IPS-15b (cell line): ENCODE data around the gene CSF1R.
A peak's percentile ranks its signal among the peaks of the same experiment; 100 is the strongest.

Source experiments
- H3K27me3 ChIP-seq: one replicate; pipeline ENCODE4 v1.6.1; 2013; ENCODE audit warnings: low read length; ENCODE audit not compliant: control insufficient read depth, insufficient read depth
- H3K36me3 ChIP-seq: one replicate; pipeline ENCODE4 v1.6.1; 2013; ENCODE audit warnings: low read length; ENCODE audit not compliant: control insufficient read depth, insufficient read depth
- H3K4me1 ChIP-seq: one replicate; pipeline ENCODE4 v1.6.1; 2013; ENCODE audit warnings: mild to moderate bottlenecking, low read length; ENCODE audit not compliant: control insufficient read depth, insufficient read depth
- H3K4me3 ChIP-seq: one replicate; pipeline ENCODE4 v1.5.1; 2013; ENCODE audit warnings: low read depth, low read length
- H3K9ac ChIP-seq: one replicate; pipeline ENCODE4 v1.6.1; 2013; ENCODE audit warnings: low read depth, mild to moderate bottlenecking, low read length
- H3K9me3 ChIP-seq: one replicate; pipeline ENCODE4 v1.6.1; 2013; ENCODE audit warnings: mild to moderate bottlenecking, low read length; ENCODE audit not compliant: control insufficient read depth, insufficient read depth

CSF1R gene

GRCh38 chr5:150064681-150065220 lies 21.6 kb downstream of the CSF1R start:
- no peaks in the 10 kb centered on the region for H3K27me3 ChIP-seq
- H3K9me3 ChIP-seq, result no peaks in the 10 kb centered on the region
- no peak overlapping the region for H3K4me3 ChIP-seq
- no peaks in the 10 kb centered on the region for H3K36me3 ChIP-seq
- peaks cover 3% of the 10 kb centered on the region for H3K4me1 ChIP-seq
- no peak overlapping the region for H3K9ac ChIP-seq

GRCh38 chr5:150063638-150064037 lies 22.7 kb downstream of the CSF1R start:
- Histone ChIP-seq H3K4me1 (no peaks in the 10 kb centered on the region), H3K27me3 (no peaks in the 10 kb centered on the region), H3K9me3 (no peaks in the 10 kb centered on the region)

GRCh38 chr5:150062216-150062922 lies 24.0 kb downstream of the CSF1R start:
- no peaks in the 10 kb centered on the region for H3K27me3 ChIP-seq
- H3K36me3 ChIP-seq, result no peaks in the 10 kb centered on the region
- H3K9me3 ChIP-seq, result no peaks in the 10 kb centered on the region
- no peak overlapping the region for H3K9ac ChIP-seq
- no peak overlapping the region for H3K4me3 ChIP-seq
- H3K4me1 ChIP-seq, result peaks cover 7% of the 10 kb centered on the region

More at GRCh38 chr5:150063638-150064037, 22.7 kb downstream of the CSF1R start:
- Histone ChIP-seq H3K9ac (no peak overlapping the region), H3K4me3 (no peak overlapping the region), H3K36me3 (no peaks in the 10 kb centered on the region)

GRCh38 chr5:150061538-150061995 lies 24.8 kb downstream of the CSF1R start:
- no peaks in the 10 kb centered on the region for H3K9me3 ChIP-seq
- H3K9ac ChIP-seq, result no peak overlapping the region
- H3K4me1 ChIP-seq, result peaks cover 8% of the 10 kb centered on the region

GRCh38 chr5:150060471-150060870 lies 25.9 kb downstream of the CSF1R start:
- H3K27me3 ChIP-seq, result no peaks in the 10 kb centered on the region
- no peaks in the 10 kb centered on the region for H3K36me3 ChIP-seq
- H3K9me3 ChIP-seq, result no peaks in the 10 kb centered on the region
- H3K4me1 ChIP-seq, result peaks cover 8% of the 10 kb centered on the region
- no peak overlapping the region for H3K4me3 ChIP-seq
- H3K9ac ChIP-seq, result no peak overlapping the region

More at GRCh38 chr5:150061538-150061995, 24.8 kb downstream of the CSF1R start:
- Histone ChIP-seq H3K4me3 (no peak overlapping the region), H3K27me3 (no peaks in the 10 kb centered on the region), H3K36me3 (no peaks in the 10 kb centered on the region)

- Histone ChIP-seq H3K4me3 (no peak overlapping the region), H3K36me3 (no peaks in the 10 kb centered on the region), H3K27me3 (no peaks in the 10 kb centered on the region), H3K9ac (no peak overlapping the region), H3K9me3 (no peaks in the 10 kb centered on the region), H3K4me1 (peaks cover 8% of the 10 kb centered on the region)
Measured at GRCh38 chr5:150059623-150060022, 26.7 kb downstream of the CSF1R start.

GRCh38 chr5:150058480-150059126 lies 27.8 kb downstream of the CSF1R start:
- Histone ChIP-seq H3K9ac (peak overlapping the region; percentile 24), H3K9me3 (no peaks in the 10 kb centered on the region), H3K36me3 (peaks cover 2% of the 10 kb centered on the region), H3K4me3 (no peak overlapping the region), H3K27me3 (no peaks in the 10 kb centered on the region), H3K4me1 (peaks cover 8% of the 10 kb centered on the region)

- H3K4me1 ChIP-seq, result peaks cover 8% of the 10 kb centered on the region
- H3K9ac ChIP-seq, result no peak overlapping the region
- no peaks in the 10 kb centered on the region for H3K9me3 ChIP-seq
- H3K36me3 ChIP-seq, result peaks cover 6% of the 10 kb centered on the region
- no peaks in the 10 kb centered on the region for H3K27me3 ChIP-seq
- H3K4me3 ChIP-seq, result no peak overlapping the region
Measured at GRCh38 chr5:150057996-150058395, 28.4 kb downstream of the CSF1R start.

GRCh38 chr5:150057511-150057910 lies 28.8 kb downstream of the CSF1R start:
- Histone ChIP-seq H3K9me3 (no peaks in the 10 kb centered on the region), H3K9ac (no peak overlapping the region), H3K36me3 (peaks cover 11% of the 10 kb centered on the region), H3K4me1 (peaks cover 8% of the 10 kb centered on the region), H3K4me3 (no peak overlapping the region), H3K27me3 (no peaks in the 10 kb centered on the region)

GRCh38 chr5:150057052-150057451 lies 29.3 kb downstream of the CSF1R start:
- Histone ChIP-seq H3K27me3 (no peaks in the 10 kb centered on the region), H3K9ac (no peak overlapping the region), H3K9me3 (no peaks in the 10 kb centered on the region), H3K4me1 (peaks cover 8% of the 10 kb centered on the region), H3K4me3 (no peak overlapping the region), H3K36me3 (peaks cover 16% of the 10 kb centered on the region)

GRCh38 chr5:150056075-150056443 lies 30.3 kb downstream of the CSF1R start:
- H3K4me1 ChIP-seq, result peaks cover 8% of the 10 kb centered on the region
- no peaks in the 10 kb centered on the region for H3K9me3 ChIP-seq
- peaks cover 24% of the 10 kb centered on the region for H3K36me3 ChIP-seq
- no peaks in the 10 kb centered on the region for H3K27me3 ChIP-seq
- no peak overlapping the region for H3K4me3 ChIP-seq
- H3K9ac ChIP-seq, result no peak overlapping the region
